ENCODE measurements around the gene RNF169.

- no peak for TF ChIP-seq CTCF (IDR thresholded peaks at IDR 0.05; ENCODE audit: borderline replicate concordance, extremely low read depth, low read length, poor library complexity, severe bottlenecking)
- TF ChIP-seq EZH2 (IDR thresholded peaks at IDR 0.05; ENCODE audit: borderline replicate concordance, low read depth, low read length, severe bottlenecking): no peak
Observed at GRCh38 chr11:74721479-74721835, 27.2 kb upstream of the RNF169 start.

All from DND-41 (cell line).